CD14-positive monocyte (primary cell): Measurements from ENCODE around the gene RPSA. TPM values are rescaled to one million over a fixed set of nuclear protein-coding genes. Genes with fewer than 3 reads are reported as not detected.

Source experiments
- DNase-seq, 3 donors: peaks; one replicate each; pipeline ENCODE4 v3.0.0-alpha.2; 2011 to 2022
- H2AFZ ChIP-seq: 2 replicates; pipeline ENCODE4 v1.6.0; 2012; ENCODE audit warnings: mild to moderate bottlenecking, low read depth, low read length, inconsistent platforms; ENCODE audit not compliant: insufficient read depth, poor library complexity, severe bottlenecking
- H3K27ac ChIP-seq, 2 donors: 1 replicate in 1 of 2; 2 replicates in 1 of 2; pipeline ENCODE4 v1.5.1; 2012 to 2013; ENCODE audit warnings: low read length in 2 of 2, control low read depth in 1 of 2, inconsistent platforms in 1 of 2, low read depth in 1 of 2, mild to moderate bottlenecking in 1 of 2
- H3K27me3 ChIP-seq, 2 donors: one replicate each; pipeline versions ENCODE4 v1.6.0 to v1.6.1; 2011 to 2013; ENCODE audit warnings: low read length in 2 of 2; ENCODE audit not compliant: control insufficient read depth in 2 of 2, insufficient read depth in 2 of 2
- H3K36me3 ChIP-seq, 2 donors: replicated peaks in 1 of 2; 1 replicate in 1 of 2; 2 replicates in 1 of 2; pipeline versions ENCODE4 v1.5.1 to v1.6.1; 2012 to 2013; ENCODE audit warnings: low read length in 2 of 2, control low read depth in 1 of 2, inconsistent platforms in 1 of 2, mild to moderate bottlenecking in 1 of 2; ENCODE audit not compliant: insufficient read depth in 2 of 2, control insufficient read depth in 1 of 2
- H3K4me1 ChIP-seq, 2 donors: 1 replicate in 1 of 2; 2 replicates in 1 of 2; pipeline versions ENCODE4 v1.5.1 to v1.6.1; 2012 to 2013; ENCODE audit warnings: low read length in 2 of 2, control low read depth in 1 of 2, inconsistent platforms in 1 of 2, mild to moderate bottlenecking in 1 of 2, moderate library complexity in 1 of 2; ENCODE audit not compliant: insufficient read depth in 2 of 2, control insufficient read depth in 1 of 2
- H3K4me2 ChIP-seq: replicated peaks from 2 replicates; pipeline ENCODE3; 2012; ENCODE audit warnings: low read length, moderate library complexity, mild to moderate bottlenecking; ENCODE audit not compliant: poor library complexity, severe bottlenecking; ENCODE audit errors: extremely low read depth
- H3K4me3 ChIP-seq, 3 experiments: fragments of 200-600 bp in 1 of 3; sonication (generic) in 1 of 3; replicated peaks in 1 of 3; 1 replicate in 2 of 3; 2 replicates in 1 of 3; pipeline ENCODE4 v1.5.1; 2011 to 2013; ENCODE audit warnings: low read length in 3 of 3, mild to moderate bottlenecking in 3 of 3, control low read depth in 2 of 3, low read depth in 2 of 3, inconsistent platforms in 1 of 3, moderate library complexity in 1 of 3
- H3K79me2 ChIP-seq: 2 replicates; pipeline ENCODE4 v1.6.0; 2012; ENCODE audit warnings: mild to moderate bottlenecking, control low read depth, inconsistent platforms, low read length, moderate library complexity; ENCODE audit not compliant: insufficient read depth
- H3K9ac ChIP-seq: 2 replicates; pipeline ENCODE4 v1.6.0; 2017; ENCODE audit warnings: low read length, mild to moderate bottlenecking; ENCODE audit not compliant: insufficient read depth, poor library complexity, severe bottlenecking
- H3K9me3 ChIP-seq, 2 donors: replicated peaks in 1 of 2; 1 replicate in 1 of 2; 2 replicates in 1 of 2; pipeline versions ENCODE4 v1.5.1 to v1.6.1; 2012 to 2013; ENCODE audit warnings: low read length in 2 of 2, control low read depth in 1 of 2; ENCODE audit not compliant: control insufficient read depth in 1 of 2, insufficient read depth in 1 of 2
- H4K20me1 ChIP-seq: 2 replicates; pipeline ENCODE4 v1.6.0; 2012; ENCODE audit warnings: mild to moderate bottlenecking, low read length, control low read depth, moderate library complexity; ENCODE audit not compliant: insufficient read depth
- H3K27ac Mint-ChIP-seq, 7 donors: one replicate each; pipeline ENCODE4 v1.8.0; 2020; ENCODE audit warnings: mild to moderate bottlenecking in 7 of 7, mixed read lengths in 7 of 7, moderate library complexity in 6 of 7, inconsistent platforms in 2 of 7
- H3K27me3 Mint-ChIP-seq, 3 donors: one replicate each; pipeline ENCODE4 v1.8.0; 2021 to 2022; ENCODE audit warnings: low read depth in 3 of 3, mild to moderate bottlenecking in 3 of 3, mixed read lengths in 3 of 3, moderate library complexity in 3 of 3, inconsistent platforms in 1 of 3
- H3K36me3 Mint-ChIP-seq, 2 donors: one replicate each; pipeline ENCODE4 v1.8.0; 2020; ENCODE audit warnings: mixed read lengths in 2 of 2, inconsistent platforms in 1 of 2, mild to moderate bottlenecking in 1 of 2
- H3K4me1 Mint-ChIP-seq: one replicate; pipeline ENCODE4 v1.8.0; 2020; ENCODE audit warnings: mild to moderate bottlenecking, mixed read lengths
- H3K4me3 Mint-ChIP-seq, 2 donors: one replicate each; pipeline ENCODE4 v1.8.0; 2020; ENCODE audit warnings: mild to moderate bottlenecking in 2 of 2, mixed read lengths in 2 of 2, moderate library complexity in 1 of 2
- H3K9me3 Mint-ChIP-seq, 7 donors: one replicate each; pipeline ENCODE4 v1.8.0; 2020 to 2022; ENCODE audit warnings: mixed read lengths in 7 of 7, mild to moderate bottlenecking in 6 of 7, moderate library complexity in 6 of 7, inconsistent platforms in 2 of 7
- CTCF ChIP-seq: fragments of 200-600 bp; IDR thresholded peaks from one replicate; pipeline ENCODE4 v1.8.0; 2022; ENCODE audit warnings: antibody characterized with exemption, mild to moderate bottlenecking
- WGBS: methylation state at CpG from one replicate; pipeline ENCODE4 v1.1.5; 2013; ENCODE audit warnings: missing lambda C conversion rate; ENCODE audit not compliant: insufficient coverage; 5-methylcytosine and 5-hydroxymethylcytosine counted together
- intact Hi-C, 2 donors: fragments of 100-400 bp; cut with micrococcal nuclease; formaldehyde crosslinking; loops; one replicate each; pipeline versions ENCODE4 v1.15.0 to v1.15.1; 2023
- polyA plus RNA-seq, 3 donors: library from polyadenylated mRNA; depleted of rRNA in 1 of 3; unstranded in 2 of 3; stranded (reverse) in 1 of 3; fragments of 300-500 nt in 2 of 3; fragments of >200 nt in 1 of 3; fragmentation: Illumina TruSeq in 2 of 3; gene quantifications; 1 replicate in 2 of 3; 2 replicates in 1 of 3; pipeline ENCODE4 v1.2.3, GENCODE V29; 2012 to 2021

RPSA gene
- polyA plus RNA-seq, 3 donors, result 172 to 574 (median 219) TPM

GRCh38 chr3:39433642-39434041 is 27.1 kb downstream of the RPSA start:
- H3K36me3 Mint-ChIP-seq, result no peaks in the 10 kb centered on the region
- no peaks in the 10 kb centered on the region for H3K79me2 ChIP-seq
- no peak overlapping the region for H2AFZ ChIP-seq
- no peak overlapping the region for H3K4me2 ChIP-seq
- no peaks in the 10 kb centered on the region for H3K27me3 ChIP-seq
- H3K36me3 ChIP-seq, result no peaks in the 10 kb centered on the region
- no peak for TF ChIP-seq CTCF
- H3K27me3 Mint-ChIP-seq, result peaks cover 4 to 5% (median 4%) of the 10 kb centered on the region in 3 donors
- H3K9ac ChIP-seq, result no peak overlapping the region
- no peak for DNase-seq
- no peaks in the 10 kb centered on the region for H3K9me3 ChIP-seq
- H3K9me3 Mint-ChIP-seq, result peaks cover 0 to 2% (median 0%) of the 10 kb centered on the region in 7 donors
- no peak overlapping the region for H3K4me3 ChIP-seq
- H4K20me1 ChIP-seq, result no peaks in the 10 kb centered on the region
- peak overlapping the region in 1 of 7 donors; percentile 49 for H3K27ac Mint-ChIP-seq
- H3K27ac ChIP-seq, result no peak overlapping the region
- intact Hi-C loops, result no loop called here
- H3K4me3 Mint-ChIP-seq, result no peak overlapping the region
- no peaks in the 10 kb centered on the region for H3K4me1 Mint-ChIP-seq
- WGBS, result no CpG with 5 or more reads among the region's 3 CpGs
- no peaks in the 10 kb centered on the region for H3K4me1 ChIP-seq

DNA sequence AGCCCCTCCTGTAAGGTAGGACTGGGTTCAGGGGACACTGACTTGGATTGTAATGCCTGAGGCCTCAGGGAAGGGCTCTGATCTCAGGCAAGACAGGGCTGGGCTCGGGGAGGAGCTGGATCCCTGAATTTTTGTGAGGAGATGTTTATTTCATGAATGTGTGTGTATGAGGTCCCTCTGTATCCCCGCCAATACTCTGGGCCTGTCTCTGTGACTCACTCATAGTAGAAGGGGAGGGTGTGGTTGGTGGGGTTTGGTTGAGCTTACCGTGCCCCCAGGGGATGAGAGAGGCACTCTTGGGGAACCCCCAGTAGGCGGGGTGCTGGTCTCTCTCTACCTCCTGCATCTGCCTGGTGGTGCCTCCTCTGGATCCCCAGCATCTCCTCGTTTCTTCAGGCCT is 28.1 kb downstream of the RPSA start:
- H3K27ac Mint-ChIP-seq, result no peak overlapping the region
- TF ChIP-seq CTCF, result no peak

More for the DNA sequence above, 28.1 kb downstream of the RPSA start:
- Histone ChIP-seq H4K20me1 (no peaks in the 10 kb centered on the region), H3K27me3 (no peaks in the 10 kb centered on the region), H3K4me1 (no peaks in the 10 kb centered on the region), H3K4me3 (no peak overlapping the region), H3K27ac (no peak overlapping the region), H3K79me2 (no peaks in the 10 kb centered on the region), H3K36me3 (no peaks in the 10 kb centered on the region), H3K9ac (no peak overlapping the region), H3K4me2 (no peak overlapping the region), H2AFZ (no peak overlapping the region), H3K9me3 (no peaks in the 10 kb centered on the region)
- Mint-ChIP-seq H3K27me3 (peaks cover 3 to 5% (median 4%) of the 10 kb centered on the region in 3 donors), H3K36me3 (no peaks in the 10 kb centered on the region), H3K9me3 (peaks cover 0 to 2% (median 0%) of the 10 kb centered on the region in 7 donors), H3K4me1 (no peaks in the 10 kb centered on the region), H3K4me3 (no peak overlapping the region)
- WGBS, result 92% methylated on average over 3 of the region's 5 CpGs
- intact Hi-C loops, result no loop called here
- DNase-seq, result no peak
